PC-3 (cell line): Measurements from ENCODE around the gene C11orf58. TPM values are rescaled to one million over a fixed set of nuclear protein-coding genes. Genes with fewer than 3 reads are reported as not detected.
A peak's percentile ranks its signal among the peaks of the same experiment; 100 is the strongest.

Source experiments
- ATAC-seq: fragments of 200-7000 bp; cut with Tn5 transposase; 2 replicates; pipeline ENCODE4 v1.9.1; 2020; ENCODE audit warnings: mild to moderate bottlenecking, moderate library complexity
- BruUV-seq: library from RNA; stranded (reverse); fragments of 400-500 nt; replicated peaks from 2 replicates; lab custom pipeline; 2021; lab: Mats Ljungman, UMichigan
- CTCF ChIA-PET: fragments of 300-600 bp; sonication (Branson Sonifier 250); formaldehyde crosslinking; loops from one replicate; lab custom pipeline; 2022; ENCODE audit warnings: antibody characterized with exemption; lab: Charles Lee
- POLR2A ChIA-PET: fragments of 300-600 bp; sonication (Branson Sonifier 250); formaldehyde crosslinking; loops from one replicate; lab custom pipeline; 2022; ENCODE audit warnings: antibody characterized with exemption; ENCODE audit not compliant: unreplicated experiment; lab: Charles Lee
- DNase-seq: peaks from one replicate; pipeline ENCODE4 v3.0.0-alpha.2; 2015
- H2AFZ ChIP-seq: fragments of 300-600 bp; sonication (generic); 2 replicates; pipeline ENCODE4 v1.6.0; 2016; ENCODE audit warnings: antibody characterized with exemption, low read length
- H3F3A ChIP-seq: fragments of 300-600 bp; sonication (generic); one replicate; pipeline ENCODE4 v1.6.0; 2017; ENCODE audit warnings: antibody characterized with exemption, low read length, control low read depth, mild to moderate bottlenecking; ENCODE audit not compliant: unreplicated experiment
- H3K27ac ChIP-seq: fragments of 300-600 bp; sonication (generic); 2 replicates; pipeline ENCODE4 v1.5.1; 2016; ENCODE audit warnings: mild to moderate bottlenecking, low read length
- H3K27me3 ChIP-seq: fragments of 300-600 bp; sonication (generic); 2 replicates; pipeline ENCODE4 v1.6.1; 2016; ENCODE audit warnings: low read length, mixed read lengths
- H3K36me3 ChIP-seq: fragments of 300-600 bp; sonication (generic); 2 replicates; pipeline ENCODE4 v1.6.1; 2016; ENCODE audit warnings: low read depth, mixed run types, low read length, mixed read lengths
- H3K4me1 ChIP-seq: fragments of 300-600 bp; sonication (generic); 2 replicates; pipeline ENCODE4 v1.5.1; 2016; ENCODE audit warnings: low read length; ENCODE audit not compliant: insufficient read depth
- H3K4me2 ChIP-seq: fragments of 300-600 bp; sonication (generic); 2 replicates; pipeline ENCODE4 v1.6.0; 2016; ENCODE audit warnings: low read length
- H3K4me3 ChIP-seq: fragments of 300-600 bp; sonication (generic); 2 replicates; pipeline ENCODE4 v1.5.1; 2016; ENCODE audit warnings: mild to moderate bottlenecking, low read length, mixed read lengths
- H3K79me2 ChIP-seq: fragments of 300-600 bp; sonication (generic); 2 replicates; pipeline ENCODE4 v1.6.1; 2017; ENCODE audit warnings: low read length, mixed read lengths
- H3K9ac ChIP-seq: fragments of 300-600 bp; sonication (generic); 2 replicates; pipeline ENCODE4 v1.6.0; 2016; ENCODE audit warnings: mild to moderate bottlenecking, low read length
- H3K9me2 ChIP-seq: fragments of 300-600 bp; sonication (generic); replicated peaks from 2 replicates; pipeline ENCODE4 v1.6.1; 2016; ENCODE audit warnings: mixed run types, low read length, mixed read lengths
- H3K9me3 ChIP-seq: fragments of 300-600 bp; sonication (generic); 2 replicates; pipeline ENCODE4 v1.6.1; 2016; ENCODE audit warnings: low read length, mixed read lengths
- H4K20me1 ChIP-seq: fragments of 300-600 bp; sonication (generic); 2 replicates; pipeline ENCODE4 v1.6.1; 2016; ENCODE audit warnings: low read length, mixed read lengths
- CTCF ChIP-seq: fragments of 300-600 bp; sonication (generic); conservative IDR thresholded peaks from 2 replicates; pipeline ENCODE4 v1.5.1; 2017; ENCODE audit warnings: antibody characterized with exemption, low read depth, mild to moderate bottlenecking, low read length
- EZH2 ChIP-seq: fragments of 300-600 bp; sonication (generic); IDR thresholded peaks from one replicate; pipeline ENCODE4 v1.6.1; 2017; ENCODE audit warnings: antibody characterized with exemption, mild to moderate bottlenecking, low read length; ENCODE audit not compliant: unreplicated experiment
- EZH2phosphoT487 ChIP-seq: fragments of 300-600 bp; sonication (generic); IDR thresholded peaks from 2 replicates; pipeline ENCODE4 v1.6.1; 2018; ENCODE audit warnings: mild to moderate bottlenecking, antibody characterized with exemption, low read length, borderline replicate concordance
- intact Hi-C: fragments of 100-400 bp; cut with micrococcal nuclease; formaldehyde crosslinking; loops from 2 replicates; pipeline ENCODE4 v1.9.0; 2023
- total RNA-seq: library from RNA; depleted of rRNA; stranded (reverse); fragments of >200 nt; gene quantifications from 2 replicates; pipeline ENCODE4 v1.2.3, GENCODE V29; 2014

The C11orf58 gene
- total RNA-seq, 1 experiment from 2014 or later: 157 TPM

DNA sequence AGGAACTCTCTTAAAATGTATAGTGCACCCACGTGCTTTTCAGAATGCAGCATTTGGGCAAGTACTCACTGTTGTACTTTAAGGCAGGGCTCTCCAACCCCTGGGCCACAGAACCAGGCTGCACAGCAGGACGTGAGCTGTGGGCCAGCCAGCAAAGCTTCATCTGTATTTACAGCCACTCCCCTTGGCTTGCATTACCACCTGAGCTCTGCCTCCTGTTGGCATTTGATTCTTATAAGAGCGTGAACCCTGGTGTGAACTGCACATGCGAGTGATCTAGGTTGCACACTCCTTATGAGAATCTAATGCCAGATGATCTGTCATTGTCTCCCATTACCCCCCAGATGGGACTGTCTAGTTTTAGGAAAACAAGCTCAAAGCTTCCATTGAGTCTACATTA lies 3.0 kb downstream of the C11orf58 start:
- intact Hi-C loops: no loop called here
- Histone ChIP-seq H4K20me1 (peaks cover 30% of the 10 kb centered on the region), H3K4me1 (no peaks in the 10 kb centered on the region; the same call in 1 of the 2 replicates), H3K9ac (no peak overlapping the region), H3K27ac (no peak overlapping the region), H3K4me3 (peak overlapping the region; percentile 31; the same call in 1 of the 2 replicates), H3K4me2 (peak overlapping the region; percentile 51), H3K9me2 (no peaks in the 10 kb centered on the region), H3F3A (no peaks in the 10 kb centered on the region), H3K9me3 (no peaks in the 10 kb centered on the region), H3K79me2 (peaks cover 74% of the 10 kb centered on the region), H3K27me3 (no peaks in the 10 kb centered on the region), H3K36me3 (peaks cover 22% of the 10 kb centered on the region), H2AFZ (no peak overlapping the region)
- POLR2A ChIA-PET: no interaction called here
- no TSS peak for BruUV-seq
- ATAC-seq (no peak), DNase-seq (no peak)
- TF ChIP-seq EZH2phosphoT487: no peak
- CTCF ChIA-PET: no interaction called here

DNA sequence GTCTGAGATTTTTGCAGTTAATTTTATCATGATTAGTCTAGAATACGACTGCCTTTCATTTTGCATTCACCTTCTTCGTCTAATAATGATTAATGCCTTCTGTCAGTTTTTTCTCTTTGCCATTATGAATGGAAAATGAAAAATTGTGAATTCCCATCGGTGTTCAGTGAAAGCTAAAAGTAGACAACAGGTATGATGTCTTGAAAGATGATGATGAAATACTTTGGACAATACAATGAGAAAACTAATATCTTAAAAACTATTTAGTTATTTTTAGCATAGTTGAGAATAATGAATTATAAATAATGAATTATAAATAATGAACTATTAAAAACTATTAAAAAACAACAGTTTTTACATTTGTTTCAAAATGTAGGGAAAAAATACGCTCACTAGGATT lies 5.0 kb downstream of the C11orf58 start:
- H3K9ac ChIP-seq: no peak overlapping the region
- no peak overlapping the region for H3K27ac ChIP-seq
- POLR2A ChIA-PET: no interaction called here
- H3K79me2 ChIP-seq: peaks cover 78% of the 10 kb centered on the region
- ATAC-seq (no peak), DNase-seq (no peak)
- no peaks in the 10 kb centered on the region; the same call in 1 of the 2 replicates for H3K4me1 ChIP-seq
- no peak overlapping the region for H3K4me3 ChIP-seq
- peaks cover 30% of the 10 kb centered on the region for H4K20me1 ChIP-seq
- peaks cover 36% of the 10 kb centered on the region for H3K36me3 ChIP-seq
- BruUV-seq: no TSS peak
- no peak overlapping the region for H3K4me2 ChIP-seq
- no peak overlapping the region for H2AFZ ChIP-seq
- H3K9me2 ChIP-seq: no peaks in the 10 kb centered on the region
- no peaks in the 10 kb centered on the region for H3F3A ChIP-seq
- H3K9me3 ChIP-seq: no peaks in the 10 kb centered on the region
- no peaks in the 10 kb centered on the region for H3K27me3 ChIP-seq
- intact Hi-C loops: no loop called here
- TF ChIP-seq EZH2 (no peak), CTCF (no peak)
- CTCF ChIA-PET: no interaction called here

GRCh38 chr11:16744128-16744725 lies 5.8 kb downstream of the C11orf58 start:
- Histone ChIP-seq H3K9me2 (no peaks in the 10 kb centered on the region), H3K27me3 (no peaks in the 10 kb centered on the region), H3K9ac (no peak overlapping the region), H3K27ac (no peak overlapping the region), H3F3A (no peaks in the 10 kb centered on the region), H4K20me1 (peaks cover 30% of the 10 kb centered on the region), H3K4me3 (no peak overlapping the region), H3K9me3 (no peaks in the 10 kb centered on the region), H3K36me3 (peaks cover 43% of the 10 kb centered on the region), H2AFZ (no peak overlapping the region), H3K79me2 (peaks cover 70% of the 10 kb centered on the region), H3K4me2 (no peak overlapping the region), H3K4me1 (no peaks in the 10 kb centered on the region; the same call in 1 of the 2 replicates)
- ChIA-PET POLR2A (no interaction called here), CTCF (no interaction called here)
- no peak for ATAC-seq
- intact Hi-C loops: no loop called here
- TF ChIP-seq EZH2phosphoT487: no peak
- no peak for DNase-seq
- BruUV-seq: no TSS peak
